ENCODE results near the gene GPR68. TPM values are rescaled to one million over a fixed set of nuclear protein-coding genes. Genes with fewer than 3 reads are reported as not detected.

Gene GPR68
- polyA plus RNA-seq, 1 donor (not counting 4 experiments of a cell fraction or from before 2014, with no cell fraction given), result 1.2 TPM

DNA sequence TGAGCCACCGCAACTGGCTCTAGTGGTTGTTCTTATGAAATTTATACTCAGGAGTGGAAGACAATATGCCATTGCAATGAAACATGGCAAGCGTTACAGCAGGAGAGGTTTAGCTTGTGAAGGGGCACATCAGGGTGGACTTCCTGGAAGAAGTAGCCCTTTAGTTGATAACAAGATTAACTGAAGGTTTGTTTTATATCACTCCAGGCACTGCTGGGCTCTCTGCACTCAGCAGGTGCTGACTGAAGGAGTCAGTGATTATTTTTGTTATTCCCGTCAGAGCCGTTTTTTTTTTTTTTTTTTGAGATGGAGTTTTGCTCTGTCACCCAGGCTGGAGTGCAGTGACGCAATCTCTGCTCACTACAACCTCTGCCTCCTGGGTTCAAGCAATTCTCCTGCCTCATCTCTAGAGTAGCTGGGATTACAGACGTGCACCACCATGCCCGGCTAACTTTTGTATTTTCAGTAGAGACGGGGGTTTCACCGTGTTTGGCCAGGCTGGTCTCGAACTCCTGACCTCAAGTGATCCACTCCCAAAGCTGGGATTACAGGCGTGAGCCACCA lies 17.6 kb upstream of the GPR68 start:
- no peak overlapping the region for H3K4me3 ChIP-seq (ENCODE audit: control insufficient read depth in 2 of 3, extremely low read depth in 1 of 3, insufficient read depth in 2 of 3, low read depth in 1 of 3, low read length in 3 of 3)
- no peaks in the 10 kb centered on the region for H3K9me3 ChIP-seq (ENCODE audit: control insufficient read depth, low read depth, low read length)
- TF ChIP-seq EZH2 (IDR thresholded peaks at IDR 0.05; ENCODE audit: low read length) (no peak), CTCF (optimal IDR thresholded peaks at IDR 0.05 in 1 of 3, IDR thresholded peaks at IDR 0.05 in 1 of 3, conservative IDR thresholded peaks at IDR 0.05 in 1 of 3; ENCODE audit: extremely low read depth in 1 of 3, insufficient read depth in 2 of 3, low read length in 3 of 3) (no peak)
- H3K4me1 ChIP-seq (ENCODE audit: control insufficient read depth, extremely low read depth, insufficient read depth, low read length), result peaks cover 30% of the 10 kb centered on the region
- no peaks in the 10 kb centered on the region for H4K20me1 ChIP-seq (ENCODE audit: control insufficient read depth, extremely low read depth, insufficient read depth, low read length)
- H3K27ac ChIP-seq (ENCODE audit: control insufficient read depth, insufficient read depth, low read length), result no peak overlapping the region
- dilution Hi-C loops (cut with MboI; ENCODE audit: extremely low pct_ligation_motif_present, low sequenced_read_pairs), result no loop called here
- no peaks in the 10 kb centered on the region for H3K27me3 ChIP-seq (ENCODE audit: control insufficient read depth, extremely low read depth, insufficient read depth, low read length)
- no peak overlapping the region for H2AFZ ChIP-seq (ENCODE audit: control insufficient read depth, low read length)
- DNase-seq (ENCODE audit: low read depth, low spot score), result no peak
- H3K9ac ChIP-seq (ENCODE audit: control insufficient read depth, extremely low read depth, insufficient read depth, low read length), result no peak overlapping the region
- no peak for FAIRE-seq
- H3K36me3 ChIP-seq (ENCODE audit: control insufficient read depth in 2 of 2, extremely low read depth in 1 of 2, insufficient read depth in 2 of 2, low read length in 2 of 2), result no peaks in the 10 kb centered on the region
- H3K4me2 ChIP-seq (ENCODE audit: control insufficient read depth, extremely low read depth, insufficient read depth, low read depth, low read length), result no peak overlapping the region
- no peaks in the 10 kb centered on the region for H3K9me1 ChIP-seq (ENCODE audit: control insufficient read depth, extremely low read depth, insufficient read depth, low read length)
- H3K79me2 ChIP-seq (ENCODE audit: control insufficient read depth, insufficient read depth, low read length), result no peaks in the 10 kb centered on the region

DNA sequence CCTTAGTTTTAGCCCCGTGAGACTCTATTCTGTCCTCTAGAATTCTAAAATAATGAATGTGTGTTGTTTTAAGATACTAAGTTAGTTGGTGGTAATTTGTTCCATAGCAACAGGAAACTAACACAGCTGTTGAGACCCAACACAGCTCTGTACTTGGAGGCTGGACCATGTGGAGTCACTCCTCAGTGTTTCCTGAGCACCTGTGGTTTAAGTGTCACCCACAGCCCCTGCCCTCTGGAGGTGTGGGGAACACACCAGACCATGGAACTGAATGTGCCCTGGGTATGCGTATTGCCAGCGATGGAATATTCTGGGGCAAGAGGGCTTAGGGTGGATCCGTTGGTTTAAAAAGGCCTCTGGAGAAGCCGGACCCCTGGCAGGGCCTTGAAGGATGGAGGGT lies 16.6 kb upstream of the GPR68 start:
- Histone ChIP-seq H4K20me1 (ENCODE audit: control insufficient read depth, extremely low read depth, insufficient read depth, low read length) (no peaks in the 10 kb centered on the region), H2AFZ (ENCODE audit: control insufficient read depth, low read length) (no peak overlapping the region), H3K9ac (ENCODE audit: control insufficient read depth, extremely low read depth, insufficient read depth, low read length) (no peak overlapping the region), H3K4me2 (ENCODE audit: control insufficient read depth, extremely low read depth, insufficient read depth, low read depth, low read length) (no peak overlapping the region), H3K4me3 (ENCODE audit: control insufficient read depth in 2 of 3, extremely low read depth in 1 of 3, insufficient read depth in 2 of 3, low read depth in 1 of 3, low read length in 3 of 3) (no peak overlapping the region), H3K4me1 (ENCODE audit: control insufficient read depth, extremely low read depth, insufficient read depth, low read length) (peaks cover 30% of the 10 kb centered on the region), H3K9me3 (ENCODE audit: control insufficient read depth, low read depth, low read length) (no peaks in the 10 kb centered on the region), H3K27me3 (ENCODE audit: control insufficient read depth, extremely low read depth, insufficient read depth, low read length) (no peaks in the 10 kb centered on the region), H3K27ac (ENCODE audit: control insufficient read depth, insufficient read depth, low read length) (no peak overlapping the region), H3K36me3 (ENCODE audit: control insufficient read depth in 2 of 2, extremely low read depth in 1 of 2, insufficient read depth in 2 of 2, low read length in 2 of 2) (no peaks in the 10 kb centered on the region), H3K9me1 (ENCODE audit: control insufficient read depth, extremely low read depth, insufficient read depth, low read length) (no peaks in the 10 kb centered on the region), H3K79me2 (ENCODE audit: control insufficient read depth, insufficient read depth, low read length) (no peaks in the 10 kb centered on the region)
- FAIRE-seq (no peak), DNase-seq (ENCODE audit: low read depth, low spot score) (no peak)
- dilution Hi-C loops (cut with MboI; ENCODE audit: extremely low pct_ligation_motif_present, low sequenced_read_pairs), result no loop called here
- TF ChIP-seq EZH2 (IDR thresholded peaks at IDR 0.05; ENCODE audit: low read length) (no peak), CTCF (optimal IDR thresholded peaks at IDR 0.05 in 1 of 3, IDR thresholded peaks at IDR 0.05 in 1 of 3, conservative IDR thresholded peaks at IDR 0.05 in 1 of 3; ENCODE audit: extremely low read depth in 1 of 3, insufficient read depth in 2 of 3, low read length in 3 of 3) (no peak)

All from keratinocyte (primary cell).